OCI-LY7 (cell line): ENCODE measurements around the gene SCAMP2. TPM values are rescaled to one million over a fixed set of nuclear protein-coding genes. Genes with fewer than 3 reads are reported as not detected.

Experiments
- BruUV-seq: library from RNA; stranded (reverse); fragments of 400-500 nt; replicated peaks from 2 replicates; lab custom pipeline; 2021; lab: Mats Ljungman, UMichigan
- CTCF ChIA-PET: fragments of 300-600 bp; sonication (Branson Sonifier 250); formaldehyde crosslinking; loops from one replicate; lab custom pipeline; 2022; ENCODE audit warnings: antibody characterized with exemption; ENCODE audit not compliant: unreplicated experiment; lab: Charles Lee
- POLR2A ChIA-PET: fragments of 300-600 bp; sonication (Branson Sonifier 250); formaldehyde crosslinking; loops from one replicate; lab custom pipeline; 2022; ENCODE audit warnings: antibody characterized with exemption; lab: Charles Lee
- DNase-seq: peaks from one replicate; pipeline ENCODE4 v3.0.0-alpha.2; 2015; ENCODE audit warnings: low spot score
- H2AFZ ChIP-seq: fragments of 200-600 bp; sonication (generic), shearing (Covaris generic); 2 replicates; pipeline ENCODE4 v1.6.1; 2014; ENCODE audit warnings: mild to moderate bottlenecking, antibody characterized with exemption, low read length, moderate library complexity
- H3K27ac ChIP-seq: fragments of 200-600 bp; sonication (generic); 2 replicates; pipeline ENCODE4 v1.5.1; 2014; ENCODE audit warnings: mixed run types, low read depth, mild to moderate bottlenecking, moderate library complexity, low read length, inconsistent platforms; ENCODE audit not compliant: poor library complexity, severe bottlenecking
- H3K36me3 ChIP-seq: fragments of 200-600 bp; sonication (generic); 2 replicates; pipeline ENCODE4 v1.6.1; 2014; ENCODE audit warnings: mild to moderate bottlenecking, antibody characterized with exemption, low read length, moderate library complexity, mixed read lengths; ENCODE audit not compliant: insufficient read depth
- H3K4me1 ChIP-seq: fragments of 200-600 bp; sonication (generic); 2 replicates; pipeline ENCODE4 v1.5.1; 2014; ENCODE audit warnings: mild to moderate bottlenecking, low read length; ENCODE audit not compliant: insufficient read depth, poor library complexity, severe bottlenecking
- H3K4me2 ChIP-seq: fragments of 200-600 bp; sonication (generic); 2 replicates; pipeline ENCODE4 v1.6.1; 2014; ENCODE audit warnings: mild to moderate bottlenecking, low read length
- H3K4me3 ChIP-seq: fragments of 200-600 bp; sonication (generic); 2 replicates; pipeline ENCODE4 v1.5.1; 2014; ENCODE audit warnings: mild to moderate bottlenecking, low read depth, low read length; ENCODE audit not compliant: poor library complexity, severe bottlenecking
- H3K79me2 ChIP-seq: fragments of 200-600 bp; sonication (generic); 2 replicates; pipeline ENCODE4 v1.6.1; 2016; ENCODE audit warnings: low read depth, mild to moderate bottlenecking, low read length, moderate library complexity, mixed read lengths; ENCODE audit not compliant: insufficient read depth
- H3K9me2 ChIP-seq: fragments of 200-600 bp; sonication (generic); 2 replicates; pipeline ENCODE4 v1.6.1; 2016; ENCODE audit warnings: mild to moderate bottlenecking, low read length, mixed read lengths; ENCODE audit not compliant: insufficient read depth
- H3K9me3 ChIP-seq: fragments of 200-600 bp; sonication (generic); 2 replicates; pipeline ENCODE4 v1.6.1; 2014; ENCODE audit warnings: mild to moderate bottlenecking, mixed run types, low read length, mixed read lengths
- H4K20me1 ChIP-seq: fragments of 200-600 bp; sonication (generic); 2 replicates; pipeline ENCODE4 v1.6.1; 2014; ENCODE audit warnings: mild to moderate bottlenecking, antibody characterized with exemption, low read length, moderate library complexity, mixed read lengths; ENCODE audit not compliant: insufficient read depth
- EZH2phosphoT487 ChIP-seq: fragments of 200-600 bp; sonication (generic); IDR thresholded peaks from 2 replicates; pipeline ENCODE4 v1.6.1; 2018; ENCODE audit warnings: low read depth, borderline replicate concordance, mild to moderate bottlenecking, mixed run types, antibody characterized with exemption, low read length, moderate library complexity, mixed read lengths
- intact Hi-C: fragments of 100-400 bp; cut with micrococcal nuclease; formaldehyde crosslinking; loops from one replicate; pipeline ENCODE4 v1.10.0; 2022; ENCODE audit not compliant: unreplicated experiment
- total RNA-seq, 2 experiments: library from RNA; depleted of rRNA in 1 of 2; stranded (reverse); fragments of >200 nt in 1 of 2; shearing (Covaris generic) in 1 of 2; gene quantifications; 2 replicates each; pipeline ENCODE4 v1.2.3, GENCODE V29; 2014 to 2022
- TF ChIP-seq, protein P1 (sequence below): fragments of 200-600 bp; sonication (generic); conservative IDR thresholded peaks from 2 replicates; pipeline ENCODE4 v1.5.1; 2014; ENCODE audit warnings: mild to moderate bottlenecking, antibody characterized with exemption, low read length, moderate library complexity, mixed read lengths

SCAMP2 gene
- total RNA-seq, 2 experiments from 2014 or later = 24.6 to 55.2 TPM

DNA sequence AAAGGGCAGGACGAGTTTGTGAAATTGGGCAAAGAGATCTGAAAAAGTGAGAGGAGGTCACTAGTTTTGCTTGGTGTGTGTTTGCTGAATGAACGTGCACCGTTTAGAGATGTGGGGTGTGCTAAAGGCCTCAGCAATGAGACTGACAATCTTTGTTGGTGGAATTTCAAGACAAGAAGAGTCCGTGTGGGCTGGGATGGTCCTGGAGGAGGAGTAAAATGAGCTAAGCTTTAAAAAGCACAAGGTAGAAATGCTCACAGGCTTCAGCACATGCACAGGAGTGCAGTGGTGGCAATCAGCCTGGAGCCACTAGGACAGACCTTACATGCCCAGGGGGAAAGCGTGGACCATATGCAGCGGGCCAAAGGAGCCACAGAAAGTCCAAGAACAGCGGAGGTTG lies 48.2 kb downstream of the SCAMP2 start:
- H3K4me3 ChIP-seq = no peak overlapping the region
- H4K20me1 ChIP-seq = no peaks in the 10 kb centered on the region
- POLR2A ChIA-PET = interaction anchor here (0.5 to 0.6 kb wide), 4 partner anchors 52 to 276 kb away, joined by 3 to 7 read pairs (median 4); no protein-coding TSS in a partner anchor
- H3K79me2 ChIP-seq = no peaks in the 10 kb centered on the region
- H3K9me2 ChIP-seq = no peaks in the 10 kb centered on the region
- no peak for DNase-seq
- no peaks in the 10 kb centered on the region for H3K9me3 ChIP-seq
- intact Hi-C loops = no loop called here
- H2AFZ ChIP-seq = no peak overlapping the region
- H3K4me1 ChIP-seq = peaks cover 32% of the 10 kb centered on the region
- no peak overlapping the region for H3K27ac ChIP-seq
- H3K4me2 ChIP-seq = no peak overlapping the region
- TF ChIP-seq, protein P1, sequence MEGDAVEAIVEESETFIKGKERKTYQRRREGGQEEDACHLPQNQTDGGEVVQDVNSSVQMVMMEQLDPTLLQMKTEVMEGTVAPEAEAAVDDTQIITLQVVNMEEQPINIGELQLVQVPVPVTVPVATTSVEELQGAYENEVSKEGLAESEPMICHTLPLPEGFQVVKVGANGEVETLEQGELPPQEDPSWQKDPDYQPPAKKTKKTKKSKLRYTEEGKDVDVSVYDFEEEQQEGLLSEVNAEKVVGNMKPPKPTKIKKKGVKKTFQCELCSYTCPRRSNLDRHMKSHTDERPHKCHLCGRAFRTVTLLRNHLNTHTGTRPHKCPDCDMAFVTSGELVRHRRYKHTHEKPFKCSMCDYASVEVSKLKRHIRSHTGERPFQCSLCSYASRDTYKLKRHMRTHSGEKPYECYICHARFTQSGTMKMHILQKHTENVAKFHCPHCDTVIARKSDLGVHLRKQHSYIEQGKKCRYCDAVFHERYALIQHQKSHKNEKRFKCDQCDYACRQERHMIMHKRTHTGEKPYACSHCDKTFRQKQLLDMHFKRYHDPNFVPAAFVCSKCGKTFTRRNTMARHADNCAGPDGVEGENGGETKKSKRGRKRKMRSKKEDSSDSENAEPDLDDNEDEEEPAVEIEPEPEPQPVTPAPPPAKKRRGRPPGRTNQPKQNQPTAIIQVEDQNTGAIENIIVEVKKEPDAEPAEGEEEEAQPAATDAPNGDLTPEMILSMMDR = no peak
- no peak for TF ChIP-seq EZH2phosphoT487
- no peaks in the 10 kb centered on the region for H3K36me3 ChIP-seq
- CTCF ChIA-PET = no interaction called here
- no TSS peak for BruUV-seq

DNA sequence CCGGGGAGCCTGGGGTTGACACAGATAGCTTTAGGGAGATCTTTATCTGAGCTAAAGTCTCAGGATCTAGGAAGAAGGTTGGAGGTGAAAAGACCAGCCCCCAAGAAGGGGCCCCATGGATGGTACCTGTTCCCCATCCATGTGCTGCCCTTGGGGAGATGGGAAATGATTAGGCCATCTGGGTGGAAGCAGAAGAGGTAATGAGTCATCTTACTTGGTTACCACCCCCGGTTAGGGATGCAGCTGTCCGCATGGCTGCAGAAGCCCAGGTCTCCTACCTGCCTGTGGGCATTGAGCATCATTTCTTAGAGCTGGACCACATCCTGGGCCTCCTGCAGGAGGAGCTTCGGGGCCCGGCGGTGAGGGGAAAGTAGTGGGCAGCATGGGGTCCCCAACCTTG lies 49.8 kb downstream of the SCAMP2 start:
- intact Hi-C loops = no loop called here
- TF ChIP-seq, protein P1 = no peak
- TF ChIP-seq EZH2phosphoT487 = no peak
- Histone ChIP-seq H3K9me2 (no peaks in the 10 kb centered on the region), H3K4me1 (peaks cover 47% of the 10 kb centered on the region), H3K4me3 (no peak overlapping the region), H4K20me1 (no peaks in the 10 kb centered on the region), H3K79me2 (no peaks in the 10 kb centered on the region), H2AFZ (no peak overlapping the region), H3K9me3 (no peaks in the 10 kb centered on the region), H3K4me2 (no peak overlapping the region), H3K27ac (no peak overlapping the region), H3K36me3 (no peaks in the 10 kb centered on the region)
- BruUV-seq = no TSS peak
- DNase-seq = no peak
- ChIA-PET POLR2A (interaction anchor here (0.6 kb wide), 1 partner anchor 46 kb away, joined by 3 read pairs; no protein-coding TSS in a partner anchor), CTCF (no interaction called here)

DNA sequence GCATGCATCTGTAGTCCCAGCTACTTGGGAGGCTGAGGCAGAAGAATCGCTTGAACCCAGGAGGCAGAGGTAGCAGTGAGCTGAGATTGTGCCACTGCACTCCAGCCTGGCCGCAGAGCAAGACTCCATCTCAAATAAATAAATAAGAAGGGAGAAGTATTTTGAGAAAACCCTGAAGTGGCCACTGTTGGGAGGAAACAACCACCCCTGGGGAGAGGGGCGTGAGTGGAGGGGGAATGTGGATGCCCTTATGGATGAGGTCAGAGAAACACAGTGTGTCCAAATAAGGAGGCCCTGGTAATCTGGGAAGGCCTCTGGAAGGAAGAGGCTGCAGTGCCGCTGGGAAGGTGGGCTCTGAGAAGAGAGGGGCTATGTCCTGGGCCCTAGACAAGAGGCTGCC lies 50.9 kb downstream of the SCAMP2 start:
- no peak for DNase-seq
- Histone ChIP-seq H3K27ac (no peak overlapping the region), H3K36me3 (no peaks in the 10 kb centered on the region), H3K9me2 (no peaks in the 10 kb centered on the region), H3K4me3 (no peak overlapping the region), H3K9me3 (no peaks in the 10 kb centered on the region), H2AFZ (no peak overlapping the region), H3K4me2 (peak overlapping the region; percentile 81; the same call in 1 of the 2 replicates), H4K20me1 (no peaks in the 10 kb centered on the region), H3K79me2 (no peaks in the 10 kb centered on the region), H3K4me1 (peaks cover 47% of the 10 kb centered on the region)
- intact Hi-C loops = no loop called here
- ChIA-PET CTCF (no interaction called here), POLR2A (interaction anchor here (0.6 to 2.6 kb wide), 3 partner anchors 10 to 52 kb away, joined by 3 to 14 read pairs (median 3); no protein-coding TSS in a partner anchor)
- no peak for TF ChIP-seq EZH2phosphoT487
- TF ChIP-seq, protein P1 = no peak
- no TSS peak for BruUV-seq
